ENCODE measurements around the gene ABCA2.

- TF ChIP-seq CTCF (optimal IDR thresholded peaks at IDR 0.05 in 1 of 3, IDR thresholded peaks at IDR 0.05 in 1 of 3, conservative IDR thresholded peaks at IDR 0.05 in 1 of 3; ENCODE audit: extremely low read depth in 1 of 3, insufficient read depth in 2 of 3, low read length in 3 of 3) (no peak), EZH2 (IDR thresholded peaks at IDR 0.05; ENCODE audit: low read length) (no peak)
Observed at GRCh38 chr9:137015976-137016375, 12.1 kb downstream of the ABCA2 start.

Measured in keratinocyte (primary cell).